Measurements from ENCODE around the gene GPR31. TPM values are rescaled to one million over a fixed set of nuclear protein-coding genes. Genes with fewer than 3 reads are reported as not detected.

The GPR31 gene
- total RNA-seq, 4 donors from 2014 or later, result not detected

- WGBS, result 81% methylated on average over 23 of the region's 25 CpGs
- DNase-seq (ENCODE audit: extremely low spot score), result no peak
- intact Hi-C loops (cut with DNase I), result no loop called here
Observed at GRCh38 chr6:167113935-167114910, 43.6 kb downstream of the GPR31 start.

GRCh38 chr6:167113047-167113754 is 44.6 kb downstream of the GPR31 start:
- 47% methylated on average over 8 of the region's 8 CpGs for WGBS
- H3K27ac ChIP-seq (replicated peaks in 1 of 4), result no peak overlapping the region
- intact Hi-C loops (cut with DNase I), result no loop called here
- TF ChIP-seq POLR2AphosphoS5 (IDR thresholded peaks at IDR 0.05), result no peak
- TF ChIP-seq CTCF (IDR thresholded peaks at IDR 0.05), result no peak
- no peak for TF ChIP-seq POLR2A (IDR thresholded peaks at IDR 0.05; ENCODE audit: low read depth)
- no peak for TF ChIP-seq EP300 (IDR thresholded peaks at IDR 0.05)
- H3K9me3 ChIP-seq, result no peaks in the 10 kb centered on the region
- no peaks in the 10 kb centered on the region for H3K36me3 ChIP-seq
- no peak overlapping the region for H3K4me3 ChIP-seq
- no peak for DNase-seq (ENCODE audit: extremely low spot score)
- no peaks in the 10 kb centered on the region for H3K27me3 ChIP-seq
- peaks cover 0 to 24% (median 14%) of the 10 kb centered on the region in 4 donors for H3K4me1 ChIP-seq

More at GRCh38 chr6:167113935-167114910, 43.6 kb downstream of the GPR31 start:
- H3K27me3 ChIP-seq, result no peaks in the 10 kb centered on the region
- H3K4me3 ChIP-seq, result no peak overlapping the region
- TF ChIP-seq EP300 (IDR thresholded peaks at IDR 0.05) (no peak), POLR2A (IDR thresholded peaks at IDR 0.05; ENCODE audit: low read depth) (no peak), CTCF (IDR thresholded peaks at IDR 0.05) (no peak)
- H3K27ac ChIP-seq (replicated peaks in 1 of 4), result no peak overlapping the region
- peaks cover 0 to 28% (median 14%) of the 10 kb centered on the region in 4 donors for H3K4me1 ChIP-seq
- no peaks in the 10 kb centered on the region for H3K36me3 ChIP-seq
- no peaks in the 10 kb centered on the region for H3K9me3 ChIP-seq

- H3K4me1 ChIP-seq, result peaks cover 0 to 24% (median 14%) of the 10 kb centered on the region in 4 donors
- no peaks in the 10 kb centered on the region for H3K36me3 ChIP-seq
- WGBS, result 93% methylated on average over 8 of the region's 8 CpGs
- no peak overlapping the region for H3K4me3 ChIP-seq
- H3K9me3 ChIP-seq, result no peaks in the 10 kb centered on the region
- no peak for DNase-seq (ENCODE audit: extremely low spot score)
- H3K27me3 ChIP-seq, result no peaks in the 10 kb centered on the region
- no peak for TF ChIP-seq POLR2A (IDR thresholded peaks at IDR 0.05; ENCODE audit: low read depth)
- TF ChIP-seq CTCF (IDR thresholded peaks at IDR 0.05), result no peak
- no peak for TF ChIP-seq EP300 (IDR thresholded peaks at IDR 0.05)
- TF ChIP-seq POLR2AphosphoS5 (IDR thresholded peaks at IDR 0.05), result no peak
- intact Hi-C loops (cut with DNase I), result no loop called here
- H3K27ac ChIP-seq (replicated peaks in 1 of 4), result no peak overlapping the region
Observed at GRCh38 chr6:167112421-167112820, 45.4 kb downstream of the GPR31 start.

- H3K9me3 ChIP-seq, result no peaks in the 10 kb centered on the region
Observed at GRCh38 chr6:167111597-167111996, 46.2 kb downstream of the GPR31 start.

GRCh38 chr6:167109651-167110050 is 48.1 kb downstream of the GPR31 start:
- WGBS, result 66% methylated on average over 6 of the region's 6 CpGs
- H3K27ac ChIP-seq (replicated peaks in 1 of 4), result no peak overlapping the region
- no peaks in the 10 kb centered on the region for H3K36me3 ChIP-seq
- H3K9me3 ChIP-seq, result no peaks in the 10 kb centered on the region
- no peak for DNase-seq (ENCODE audit: extremely low spot score)
- TF ChIP-seq POLR2A (IDR thresholded peaks at IDR 0.05; ENCODE audit: low read depth) (no peak), POLR2AphosphoS5 (IDR thresholded peaks at IDR 0.05) (no peak), EP300 (IDR thresholded peaks at IDR 0.05) (no peak), CTCF (IDR thresholded peaks at IDR 0.05) (no peak)
- intact Hi-C loops (cut with DNase I), result no loop called here
- H3K4me1 ChIP-seq, result peaks cover 0 to 3% (median 0%) of the 10 kb centered on the region in 4 donors
- H3K27me3 ChIP-seq, result no peaks in the 10 kb centered on the region
- no peak overlapping the region for H3K4me3 ChIP-seq

More at GRCh38 chr6:167111597-167111996, 46.2 kb downstream of the GPR31 start:
- H3K36me3 ChIP-seq, result no peaks in the 10 kb centered on the region
- 70% methylated on average over 3 of the region's 3 CpGs for WGBS
- H3K4me1 ChIP-seq, result peaks cover 0 to 21% (median 14%) of the 10 kb centered on the region in 4 donors
- no peak overlapping the region for H3K4me3 ChIP-seq
- no peaks in the 10 kb centered on the region for H3K27me3 ChIP-seq
- H3K27ac ChIP-seq (replicated peaks in 1 of 4), result no peak overlapping the region
- TF ChIP-seq POLR2AphosphoS5 (IDR thresholded peaks at IDR 0.05), result no peak
- no peak for DNase-seq (ENCODE audit: extremely low spot score)
- intact Hi-C loops (cut with DNase I), result no loop called here

All from esophagus muscularis mucosa (tissue), 4 donors.